Mesenchymal stem cell (in vitro differentiated cells and primary cell): ENCODE results near the gene CFAP58.
A peak's percentile ranks its signal among the peaks of the same experiment; 100 is the strongest.

ENCODE experiments used
- DNase-seq: peaks from one replicate; pipeline ENCODE4 v3.0.0-alpha.2; 2013
- H2AFZ ChIP-seq: one replicate; pipeline ENCODE4 v1.6.1; 2013; ENCODE audit warnings: low read depth, mild to moderate bottlenecking, control low read depth, inconsistent platforms, low read length, moderate library complexity
- H2AK5ac ChIP-seq: 2 replicates; pipeline ENCODE4 v1.6.1; 2013; ENCODE audit warnings: low read length, moderate library complexity, mild to moderate bottlenecking, inconsistent platforms; ENCODE audit not compliant: severe bottlenecking
- H2BK120ac ChIP-seq: one replicate; pipeline ENCODE4 v1.6.1; 2013; ENCODE audit warnings: low read depth, mild to moderate bottlenecking, inconsistent platforms, low read length, moderate library complexity
- H2BK12ac ChIP-seq, 2 experiments: one replicate each; pipeline ENCODE4 v1.6.1; 2013; ENCODE audit warnings: inconsistent platforms in 2 of 2, low read length in 2 of 2, mild to moderate bottlenecking in 2 of 2, moderate library complexity in 2 of 2, control low read depth in 1 of 2
- H2BK15ac ChIP-seq: one replicate; pipeline ENCODE4 v1.6.1; 2013; ENCODE audit warnings: mild to moderate bottlenecking, low read depth, inconsistent platforms; ENCODE audit not compliant: poor library complexity, severe bottlenecking
- H2BK5ac ChIP-seq: 2 replicates; pipeline ENCODE4 v1.6.1; 2013; ENCODE audit warnings: low read depth, mild to moderate bottlenecking, low read length, control low read depth, inconsistent platforms; ENCODE audit not compliant: poor library complexity, severe bottlenecking
- H3K14ac ChIP-seq, 2 experiments: one replicate each; pipeline ENCODE4 v1.6.1; 2013; ENCODE audit warnings: inconsistent platforms in 2 of 2, low read length in 2 of 2, control low read depth in 1 of 2, mild to moderate bottlenecking in 1 of 2, moderate library complexity in 1 of 2
- H3K18ac ChIP-seq, 2 experiments: one replicate each; pipeline ENCODE4 v1.6.1; 2013; ENCODE audit warnings: inconsistent platforms in 2 of 2, low read length in 2 of 2, control low read depth in 1 of 2, low read depth in 1 of 2, mild to moderate bottlenecking in 1 of 2
- H3K23ac ChIP-seq, 2 experiments: one replicate each; pipeline ENCODE4 v1.6.1; 2013; ENCODE audit warnings: inconsistent platforms in 2 of 2, low read length in 2 of 2, mild to moderate bottlenecking in 2 of 2, moderate library complexity in 2 of 2, control low read depth in 1 of 2
- H3K27ac ChIP-seq: 2 replicates; pipeline ENCODE4 v1.5.1; 2013; ENCODE audit warnings: mild to moderate bottlenecking, moderate library complexity, low read length, control low read depth, inconsistent platforms; ENCODE audit not compliant: poor library complexity, severe bottlenecking
- H3K27me3 ChIP-seq, 2 experiments: 2 replicates each; pipeline versions ENCODE4 v1.6.1 to v1.7.0; 2013; ENCODE audit warnings: low read length in 2 of 2, mild to moderate bottlenecking in 2 of 2, moderate library complexity in 2 of 2, control low read depth in 1 of 2, inconsistent platforms in 1 of 2; ENCODE audit not compliant: control insufficient read depth in 1 of 2, insufficient read depth in 1 of 2
- H3K36me3 ChIP-seq, 2 experiments: 2 replicates each; pipeline versions ENCODE4 v1.6.1 to v1.7.0; 2013; ENCODE audit warnings: low read length in 2 of 2, control low read depth in 1 of 2, inconsistent platforms in 1 of 2, low read depth in 1 of 2, mild to moderate bottlenecking in 1 of 2; ENCODE audit not compliant: insufficient read depth in 2 of 2, control insufficient read depth in 1 of 2
- H3K4ac ChIP-seq, 2 experiments: one replicate each; pipeline ENCODE4 v1.6.1; 2013; ENCODE audit warnings: inconsistent platforms in 2 of 2, low read length in 2 of 2, mild to moderate bottlenecking in 2 of 2, moderate library complexity in 2 of 2, control low read depth in 1 of 2, low read depth in 1 of 2
- H3K4me1 ChIP-seq: 2 replicates; pipeline ENCODE4 v1.6.1; 2013; ENCODE audit warnings: low read depth, low read length, control low read depth; ENCODE audit not compliant: control insufficient read depth, insufficient read depth
- H3K4me2 ChIP-seq: 2 replicates; pipeline ENCODE4 v1.6.1; 2013; ENCODE audit warnings: low read length, mild to moderate bottlenecking, inconsistent platforms; ENCODE audit not compliant: poor library complexity, severe bottlenecking
- H3K4me3 ChIP-seq, 2 experiments: 2 replicates each; pipeline versions ENCODE4 v1.5.1 to v1.7.0; 2013; ENCODE audit warnings: low read length in 2 of 2, mild to moderate bottlenecking in 2 of 2, control low read depth in 1 of 2, low read depth in 1 of 2; ENCODE audit not compliant: insufficient read depth in 1 of 2
- H3K79me1 ChIP-seq: replicated peaks from 2 replicates; pipeline ENCODE4 v1.6.1; 2013; ENCODE audit warnings: mild to moderate bottlenecking, control low read depth, low read length, inconsistent platforms; ENCODE audit not compliant: poor library complexity, severe bottlenecking
- H3K9ac ChIP-seq: 2 replicates; pipeline ENCODE4 v1.7.0; 2013; ENCODE audit warnings: mild to moderate bottlenecking, low read length, moderate library complexity
- H3K9me3 ChIP-seq: 2 replicates; pipeline ENCODE4 v1.7.0; 2013; ENCODE audit warnings: mild to moderate bottlenecking, low read length; ENCODE audit not compliant: control insufficient read depth
- H4K8ac ChIP-seq: one replicate; pipeline ENCODE4 v1.6.1; 2013; ENCODE audit warnings: inconsistent platforms, mild to moderate bottlenecking, low read length, moderate library complexity
- H4K91ac ChIP-seq: one replicate; pipeline ENCODE4 v1.6.1; 2013; ENCODE audit warnings: mild to moderate bottlenecking, low read length, inconsistent platforms
- WGBS: methylation state at CpG from one replicate; pipeline ENCODE4 v1.1.7; 2013; ENCODE audit warnings: mixed read lengths; 5-methylcytosine and 5-hydroxymethylcytosine counted together

The CFAP58 gene

DNA sequence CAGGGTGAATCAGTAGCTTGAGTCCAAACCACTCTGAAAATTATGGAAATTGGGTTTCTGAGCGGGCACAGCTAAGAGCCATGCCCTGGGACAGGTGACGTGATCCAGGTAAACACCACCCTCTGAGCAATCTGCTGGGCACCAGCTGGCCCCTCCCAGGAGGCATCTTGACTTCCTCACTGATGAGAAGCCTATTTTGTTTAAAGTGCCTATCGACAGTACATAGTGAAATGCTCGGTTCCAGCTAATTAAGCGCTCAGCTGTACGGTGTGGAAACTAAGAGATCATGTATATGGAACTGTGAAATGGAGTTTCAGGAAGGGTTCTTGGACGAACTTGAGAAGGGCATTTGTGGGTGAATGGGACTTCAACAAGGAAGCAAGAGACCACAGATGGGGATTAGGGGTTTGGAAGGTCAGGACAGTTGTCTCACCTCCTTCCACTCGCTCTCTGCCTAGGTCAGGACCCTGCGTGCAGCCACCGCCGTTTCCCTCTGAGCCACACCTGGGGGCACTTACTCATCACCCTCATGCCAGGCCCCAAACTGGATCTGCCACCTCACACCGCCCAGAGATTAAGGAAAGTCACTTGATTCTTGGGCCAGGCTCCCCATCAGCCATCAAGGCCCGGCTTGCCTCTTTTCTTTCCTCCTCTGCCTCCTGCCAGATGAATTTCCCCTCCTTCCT lies 18.5 kb upstream of the CFAP58 start:
- peak overlapping the region; percentile 53 for H4K91ac ChIP-seq
- H2BK120ac ChIP-seq = no peak overlapping the region
- no peaks in the 10 kb centered on the region for H3K79me1 ChIP-seq
- H3K4me1 ChIP-seq = peaks cover 42% of the 10 kb centered on the region
- 95% methylated on average over 13 of the region's 13 CpGs for WGBS
- no peak overlapping the region for H3K4me2 ChIP-seq
- H2BK5ac ChIP-seq = no peak overlapping the region
- H3K9ac ChIP-seq = peak overlapping the region; percentile 99
- no peak overlapping the region for H3K23ac ChIP-seq
- no peak overlapping the region for H3K27ac ChIP-seq
- no peaks in the 10 kb centered on the region for H3K27me3 ChIP-seq
- no peak overlapping the region for H2AFZ ChIP-seq
- peaks cover 10 to 35% of the 10 kb centered on the region in 2 experiments for H3K36me3 ChIP-seq
- H3K14ac ChIP-seq = no peak overlapping the region
- peak overlapping the region in 1 of 2 experiments; percentile 76 for H3K4me3 ChIP-seq
- H4K8ac ChIP-seq = peak overlapping the region; percentile 39
- no peak overlapping the region for H3K4ac ChIP-seq
- peak overlapping the region in 1 of 2 experiments; percentile 17 for H3K18ac ChIP-seq
- H2BK15ac ChIP-seq = peak overlapping the region; percentile 32
- H3K9me3 ChIP-seq = no peaks in the 10 kb centered on the region
- no peak overlapping the region for H2BK12ac ChIP-seq
- peak overlapping the region; percentile 27 for H2AK5ac ChIP-seq
- DNase-seq = no peak

DNA sequence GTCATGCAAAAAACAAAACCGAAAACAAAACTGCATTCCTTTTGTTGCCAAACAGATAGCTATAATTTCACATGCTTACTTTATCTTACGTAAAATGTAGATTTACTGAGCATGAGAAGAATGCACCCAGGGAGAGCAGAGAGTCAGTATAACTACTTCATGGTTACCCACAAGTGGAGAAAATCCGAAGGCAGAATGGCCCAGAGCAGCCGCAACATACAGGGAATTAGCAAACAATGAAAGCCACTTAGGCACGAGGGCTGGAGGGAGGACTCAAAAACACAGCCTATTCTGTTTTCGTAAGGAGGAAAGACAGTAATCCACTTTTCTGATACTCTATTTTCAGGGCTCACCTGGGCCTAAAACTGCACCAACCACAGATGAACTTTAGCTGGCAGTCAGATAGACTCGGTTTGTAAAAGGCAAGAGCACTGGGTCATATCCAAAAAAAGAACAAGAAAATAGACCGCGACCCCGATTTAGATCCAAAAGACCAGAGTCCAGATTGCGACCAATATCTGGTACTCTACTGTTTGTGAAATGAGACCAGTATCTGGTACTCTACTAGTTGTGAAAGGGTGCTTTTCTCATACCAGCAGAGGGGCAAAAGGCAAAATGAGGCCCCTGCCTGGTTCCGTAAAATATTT lies 16.7 kb upstream of the CFAP58 start:
- H3K23ac ChIP-seq = no peak overlapping the region
- peak overlapping the region in 1 of 2 experiments; percentile 13 for H3K18ac ChIP-seq
- no peak overlapping the region for H2BK5ac ChIP-seq
- H3K27me3 ChIP-seq = no peaks in the 10 kb centered on the region
- H2BK120ac ChIP-seq = no peak overlapping the region
- H3K14ac ChIP-seq = no peak overlapping the region
- peak overlapping the region; percentile 8 for H4K8ac ChIP-seq
- peak overlapping the region; percentile 83 for H3K27ac ChIP-seq
- no peak overlapping the region for H2AFZ ChIP-seq
- WGBS = 10% methylated on average over 11 of the region's 12 CpGs
- peak; percentile 88 for DNase-seq
- no peak overlapping the region for H2BK12ac ChIP-seq
- H3K9ac ChIP-seq = peak overlapping the region; percentile 99
- peaks cover 10 to 35% of the 10 kb centered on the region in 2 experiments for H3K36me3 ChIP-seq
- H3K79me1 ChIP-seq = no peaks in the 10 kb centered on the region
- H3K4me1 ChIP-seq = peaks cover 32% of the 10 kb centered on the region
- H3K9me3 ChIP-seq = no peaks in the 10 kb centered on the region
- H4K91ac ChIP-seq = no peak overlapping the region
- H2AK5ac ChIP-seq = no peak overlapping the region
- H3K4me2 ChIP-seq = peak overlapping the region; percentile 79
- H3K4ac ChIP-seq = peak overlapping the region in 1 of 2 experiments; percentile 74
- H3K4me3 ChIP-seq = peak overlapping the region in 1 of 2 experiments; percentile 95
- no peak overlapping the region for H2BK15ac ChIP-seq

DNA sequence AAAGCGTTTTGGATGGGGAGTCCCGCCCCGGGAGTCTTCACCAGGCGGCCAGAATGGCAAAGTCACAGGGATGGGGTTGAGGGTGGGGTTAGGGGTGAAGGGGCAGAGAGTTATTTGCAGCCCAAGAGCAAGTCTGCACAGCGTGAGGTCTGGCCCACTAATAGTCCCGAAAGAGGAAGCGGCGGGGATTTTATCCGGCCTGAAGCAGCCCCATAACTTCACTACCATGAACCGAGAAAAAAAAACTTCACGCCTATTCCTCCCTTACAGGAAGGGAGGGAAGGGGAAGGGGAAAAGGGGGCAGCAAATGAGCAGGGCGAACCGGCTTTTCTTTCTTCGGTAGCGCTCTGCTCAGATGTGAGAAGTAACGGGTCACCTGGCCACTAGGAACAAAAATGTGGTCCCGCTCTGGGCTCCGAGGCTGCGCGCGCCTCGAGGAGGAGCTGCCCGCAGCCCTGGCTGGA lies 16.1 kb upstream of the CFAP58 start:
- Histone ChIP-seq H3K14ac (peak overlapping the region in 1 of 2 experiments; percentile 95), H3K36me3 (peaks cover 10 to 29% of the 10 kb centered on the region in 2 experiments), H3K4me2 (peak overlapping the region; percentile 79), H4K8ac (peak overlapping the region; percentile 74), H3K23ac (peak overlapping the region in 1 of 2 experiments; percentile 87), H3K4me1 (peaks cover 30% of the 10 kb centered on the region), H2BK5ac (peak overlapping the region; percentile 97), H2AFZ (peak overlapping the region; percentile 47), H3K79me1 (no peaks in the 10 kb centered on the region), H3K27me3 (no peaks in the 10 kb centered on the region), H3K4ac (peak overlapping the region; percentile 54 to 57), H2BK15ac (peak overlapping the region; percentile 94), H3K4me3 (peak overlapping the region; percentile 95), H2BK12ac (peak overlapping the region in 1 of 2 experiments; percentile 86), H4K91ac (peak overlapping the region; percentile 94), H2BK120ac (peak overlapping the region; percentile 56), H3K27ac (peak overlapping the region; percentile 83), H2AK5ac (no peak overlapping the region), H3K9ac (peak overlapping the region; percentile 99), H3K9me3 (no peaks in the 10 kb centered on the region), H3K18ac (peak overlapping the region; percentile 93 to 95)
- no peak for DNase-seq
- WGBS = 0% methylated on average over 16 of the region's 23 CpGs
